Astrocyte of the cerebellum (primary cell): Measurements from ENCODE around the gene KCTD17.
"Not testable (repeated sequence)": the region's sequence is repeated elsewhere in the genome, so short reads cannot be mapped to it uniquely, and the experiment has no call there.

Source experiments
- DNase-seq: peaks from one replicate; pipeline ENCODE4 v3.0.0-alpha.2; 2011; ENCODE audit warnings: low read depth
- H3K4me3 ChIP-seq: 2 replicates; pipeline ENCODE4 v1.5.1; 2011; ENCODE audit warnings: mild to moderate bottlenecking, low read depth, low read length, moderate library complexity
- CTCF ChIP-seq: IDR thresholded peaks from 2 replicates; pipeline ENCODE4 v1.5.1; 2012; ENCODE audit warnings: low read length, low read depth, moderate library complexity, mild to moderate bottlenecking; ENCODE audit errors: missing control alignments
- in situ Hi-C: cut with HindIII; loops from 2 replicates; pipeline ENCODE4 v1.10.0; 2017; ENCODE audit warnings: low sequenced_read_pairs

Gene KCTD17

GRCh38 chr22:37070334-37070733 is 18.8 kb downstream of the KCTD17 start:
- DNase-seq, result no peak
- no peak for TF ChIP-seq CTCF
- no peak overlapping the region for H3K4me3 ChIP-seq
- in situ Hi-C loops, result no loop called here

- in situ Hi-C loops, result no loop called here
These were observed 19.2 kb downstream of the KCTD17 start for GRCh38 chr22:37070744-37071143.

GRCh38 chr22:37071850-37072592 is 20.5 kb downstream of the KCTD17 start:
- in situ Hi-C loops, DNase-seq, H3K4me3 ChIP-seq: not testable (repeated sequence)

More at GRCh38 chr22:37070744-37071143, 19.2 kb downstream of the KCTD17 start:
- TF ChIP-seq CTCF, result no peak
- no peak overlapping the region for H3K4me3 ChIP-seq
- DNase-seq, result no peak

- no peak overlapping the region for H3K4me3 ChIP-seq
- no peak for DNase-seq
- in situ Hi-C loops, result no loop called here
- no peak for TF ChIP-seq CTCF
These were observed 21.1 kb downstream of the KCTD17 start for GRCh38 chr22:37072673-37073072.

- in situ Hi-C loops, result no loop called here
- no peak for TF ChIP-seq CTCF
- H3K4me3 ChIP-seq, result no peak overlapping the region
- DNase-seq, result no peak
These were observed 23.0 kb downstream of the KCTD17 start for GRCh38 chr22:37074537-37074936.

GRCh38 chr22:37075046-37075445 is 23.5 kb downstream of the KCTD17 start:
- in situ Hi-C loops, result no loop called here
- TF ChIP-seq CTCF, result no peak
- H3K4me3 ChIP-seq, result no peak overlapping the region
- DNase-seq, result no peak

- DNase-seq, result no peak
- no peak for TF ChIP-seq CTCF
- in situ Hi-C loops, result no loop called here
- H3K4me3 ChIP-seq, result no peak overlapping the region
These were observed 24.4 kb downstream of the KCTD17 start for GRCh38 chr22:37075822-37076433.
